Endothelial cell (in vitro differentiated cells): ENCODE measurements around the gene NFIX. TPM values are rescaled to one million over a fixed set of nuclear protein-coding genes. Genes with fewer than 3 reads are reported as not detected.
"Not testable (repeated sequence)": the region's sequence is repeated elsewhere in the genome, so short reads cannot be mapped to it uniquely, and the experiment has no call there.

Source experiments
- DNase-seq: peaks from one replicate; pipeline ENCODE4 v3.0.0; 2021; ENCODE audit warnings: low spot score
- H3K27ac Mint-ChIP-seq: one replicate; pipeline ENCODE4 v1.8.0; 2021; ENCODE audit warnings: mixed read lengths, inconsistent platforms; ENCODE audit not compliant: unreplicated experiment
- H3K27me3 Mint-ChIP-seq: one replicate; pipeline ENCODE4 v1.8.0; 2021; ENCODE audit warnings: mild to moderate bottlenecking, moderate library complexity, mixed read lengths, inconsistent platforms; ENCODE audit not compliant: unreplicated experiment
- H3K36me3 Mint-ChIP-seq: one replicate; pipeline ENCODE4 v1.8.0; 2021; ENCODE audit warnings: mild to moderate bottlenecking, low read depth, mixed read lengths, inconsistent platforms; ENCODE audit not compliant: unreplicated experiment
- H3K4me1 Mint-ChIP-seq: one replicate; pipeline ENCODE4 v1.8.0; 2021; ENCODE audit warnings: mild to moderate bottlenecking, mixed read lengths, inconsistent platforms; ENCODE audit not compliant: unreplicated experiment
- H3K4me3 Mint-ChIP-seq: one replicate; pipeline ENCODE4 v1.8.0; 2021; ENCODE audit warnings: mild to moderate bottlenecking, mixed read lengths, inconsistent platforms; ENCODE audit not compliant: unreplicated experiment
- H3K9me3 Mint-ChIP-seq: one replicate; pipeline ENCODE4 v1.8.0; 2021; ENCODE audit warnings: mixed read lengths, inconsistent platforms; ENCODE audit not compliant: unreplicated experiment
- total RNA-seq: library from RNA; stranded (reverse); fragmentation: NEBNext Ultra II Directional; extraction: Animal tissue kit (Norgen Biotek cat#: 25700); gene quantifications from one replicate; pipeline ENCODE4 v1.2.1, GENCODE V29; 2021; ENCODE audit not compliant: unreplicated experiment
- TF ChIP-seq, protein P1 (sequence below): fragments of 200-600 bp; sonication (generic); IDR thresholded peaks from one replicate; pipeline ENCODE4 v1.5.0; 2021; ENCODE audit warnings: antibody characterized with exemption; ENCODE audit not compliant: unreplicated experiment

The NFIX gene
- total RNA-seq, 1 donor from 2014 or later = 9.9 TPM

DNA sequence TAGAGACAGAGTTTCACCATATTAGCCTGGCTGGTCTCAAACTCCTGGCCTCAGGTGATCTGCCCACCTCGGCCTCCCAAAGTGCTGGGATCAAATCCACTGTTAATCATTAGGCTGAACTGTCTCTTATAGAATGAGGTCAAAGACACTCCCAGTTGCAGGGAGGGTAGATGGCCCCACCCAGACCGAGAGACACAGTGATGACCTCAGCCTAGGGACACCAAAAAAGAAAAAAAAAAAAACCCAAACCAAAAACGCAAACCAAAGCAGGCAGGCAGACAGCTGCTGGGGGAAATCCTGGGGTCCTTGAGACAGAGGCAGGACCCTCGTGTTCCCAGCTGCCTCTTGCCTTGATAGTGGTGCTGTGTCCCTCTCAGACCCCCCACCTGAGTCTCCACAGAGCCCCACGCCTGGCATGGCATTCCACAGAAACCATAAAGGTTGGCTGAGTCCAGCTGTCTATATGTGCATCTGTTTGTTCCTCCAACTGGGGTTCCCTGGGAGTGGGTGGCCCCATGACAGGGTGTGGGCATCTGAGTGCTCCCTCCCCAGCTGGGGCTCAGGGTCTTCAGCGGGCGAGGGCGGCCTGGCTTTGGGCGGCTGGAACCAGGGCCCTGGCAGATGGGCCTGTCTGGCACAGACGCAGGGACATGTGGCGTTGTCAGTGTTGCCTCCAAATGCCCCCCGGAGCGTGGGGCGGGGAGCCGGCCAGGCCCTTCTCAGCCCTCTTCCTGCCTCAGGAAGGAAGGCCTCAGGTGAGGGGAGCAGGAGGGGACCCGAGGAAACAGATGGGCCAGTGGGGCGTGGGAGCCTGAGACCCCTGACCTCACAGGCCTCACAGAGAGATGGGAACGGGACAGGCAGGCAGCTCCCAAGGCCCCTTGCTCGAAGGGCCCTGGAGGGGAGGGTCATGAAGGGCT is 20.7 kb upstream of the NFIX start:
- Mint-ChIP-seq H3K27me3 (peaks cover 7% of the 10 kb centered on the region), H3K4me3 (no peak overlapping the region), H3K27ac (no peak overlapping the region), H3K36me3 (peaks cover 3% of the 10 kb centered on the region), H3K4me1 (peaks cover 4% of the 10 kb centered on the region), H3K9me3 (no peaks in the 10 kb centered on the region)
- TF ChIP-seq, protein P1, sequence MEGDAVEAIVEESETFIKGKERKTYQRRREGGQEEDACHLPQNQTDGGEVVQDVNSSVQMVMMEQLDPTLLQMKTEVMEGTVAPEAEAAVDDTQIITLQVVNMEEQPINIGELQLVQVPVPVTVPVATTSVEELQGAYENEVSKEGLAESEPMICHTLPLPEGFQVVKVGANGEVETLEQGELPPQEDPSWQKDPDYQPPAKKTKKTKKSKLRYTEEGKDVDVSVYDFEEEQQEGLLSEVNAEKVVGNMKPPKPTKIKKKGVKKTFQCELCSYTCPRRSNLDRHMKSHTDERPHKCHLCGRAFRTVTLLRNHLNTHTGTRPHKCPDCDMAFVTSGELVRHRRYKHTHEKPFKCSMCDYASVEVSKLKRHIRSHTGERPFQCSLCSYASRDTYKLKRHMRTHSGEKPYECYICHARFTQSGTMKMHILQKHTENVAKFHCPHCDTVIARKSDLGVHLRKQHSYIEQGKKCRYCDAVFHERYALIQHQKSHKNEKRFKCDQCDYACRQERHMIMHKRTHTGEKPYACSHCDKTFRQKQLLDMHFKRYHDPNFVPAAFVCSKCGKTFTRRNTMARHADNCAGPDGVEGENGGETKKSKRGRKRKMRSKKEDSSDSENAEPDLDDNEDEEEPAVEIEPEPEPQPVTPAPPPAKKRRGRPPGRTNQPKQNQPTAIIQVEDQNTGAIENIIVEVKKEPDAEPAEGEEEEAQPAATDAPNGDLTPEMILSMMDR = no peak
- no peak for DNase-seq

DNA sequence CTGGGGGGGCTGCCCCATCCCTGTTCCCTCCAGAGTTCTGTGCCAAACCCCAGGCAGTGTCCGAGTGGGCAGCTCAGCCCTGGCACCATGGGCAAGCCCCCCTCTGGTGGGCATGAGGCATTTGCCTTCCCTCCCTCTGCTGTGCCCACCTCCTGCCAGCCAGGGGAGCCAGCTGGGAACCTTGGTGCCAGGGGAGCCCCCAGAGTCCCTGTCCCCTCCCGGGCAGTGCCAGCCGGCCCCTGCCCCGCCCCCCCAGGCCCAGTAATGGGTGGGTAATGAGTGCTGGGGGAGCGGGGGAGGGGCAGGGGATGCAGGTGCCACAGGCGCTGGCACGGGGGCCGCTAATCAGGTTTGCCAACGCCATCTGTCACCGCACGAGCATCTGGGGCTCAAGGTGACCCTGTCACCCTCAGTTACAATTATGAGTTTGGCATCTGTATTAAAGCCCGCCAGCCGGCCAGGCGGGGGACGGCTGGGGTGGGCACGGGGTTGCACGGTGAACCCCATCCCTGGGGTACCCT is 20.0 kb upstream of the NFIX start:
- H3K4me1 Mint-ChIP-seq = peaks cover 4% of the 10 kb centered on the region
- peaks cover 2% of the 10 kb centered on the region for H3K36me3 Mint-ChIP-seq
- TF ChIP-seq, protein P1 = no peak
- no peaks in the 10 kb centered on the region for H3K9me3 Mint-ChIP-seq
- DNase-seq = no peak
- H3K27me3 Mint-ChIP-seq = peaks cover 9% of the 10 kb centered on the region
- no peak overlapping the region for H3K4me3 Mint-ChIP-seq
- H3K27ac Mint-ChIP-seq = no peak overlapping the region

DNA sequence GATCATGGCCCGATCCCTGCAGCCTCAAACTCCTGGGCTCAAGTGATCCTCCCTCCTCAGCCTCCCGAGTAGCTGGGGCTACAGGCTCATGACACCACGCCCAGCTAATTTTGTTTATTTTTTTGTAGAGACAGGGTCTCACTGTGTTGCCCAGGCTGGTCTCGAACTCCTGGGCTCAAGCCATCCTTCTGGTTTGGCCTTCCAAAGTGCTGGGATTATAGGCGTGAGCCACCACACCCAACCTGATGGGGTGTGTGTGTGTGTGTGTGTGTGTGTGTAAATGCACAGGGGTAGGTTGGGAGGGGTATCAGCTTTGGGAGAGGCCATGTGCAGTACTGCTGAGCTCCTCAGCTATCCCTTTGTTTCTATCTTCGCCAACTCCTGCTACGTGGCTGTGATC is 19.2 kb upstream of the NFIX start:
- not testable (repeated sequence) for H3K4me3 Mint-ChIP-seq, H3K27me3 Mint-ChIP-seq, H3K27ac Mint-ChIP-seq, DNase-seq, H3K36me3 Mint-ChIP-seq, H3K9me3 Mint-ChIP-seq, H3K4me1 Mint-ChIP-seq

DNA sequence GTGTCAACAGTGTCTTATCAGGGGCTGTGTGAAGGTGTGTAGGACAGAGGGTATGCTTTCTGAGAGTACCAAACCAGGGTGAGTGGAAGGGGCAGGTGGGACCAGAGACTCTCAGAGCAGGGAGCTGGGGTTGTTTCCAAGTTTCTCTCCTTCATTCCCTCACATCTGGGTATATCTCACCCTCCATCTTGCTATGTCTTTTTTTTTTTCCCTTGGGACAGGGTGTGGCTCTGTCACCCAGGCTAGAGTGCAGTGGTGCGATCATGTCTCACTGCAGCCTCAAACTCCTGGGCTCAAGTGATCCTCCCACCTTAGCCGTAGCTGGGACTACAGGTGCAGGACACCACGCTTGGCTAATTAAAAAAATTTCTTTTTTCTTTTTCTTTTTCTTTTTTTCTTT is 15.3 kb upstream of the NFIX start:
- peaks cover 9% of the 10 kb centered on the region for H3K27me3 Mint-ChIP-seq
- H3K4me3 Mint-ChIP-seq = no peak overlapping the region
- no peaks in the 10 kb centered on the region for H3K9me3 Mint-ChIP-seq
- DNase-seq = no peak
- H3K4me1 Mint-ChIP-seq = peaks cover 4% of the 10 kb centered on the region
- no peaks in the 10 kb centered on the region for H3K36me3 Mint-ChIP-seq
- TF ChIP-seq, protein P1 = no peak
- H3K27ac Mint-ChIP-seq = no peak overlapping the region

DNA sequence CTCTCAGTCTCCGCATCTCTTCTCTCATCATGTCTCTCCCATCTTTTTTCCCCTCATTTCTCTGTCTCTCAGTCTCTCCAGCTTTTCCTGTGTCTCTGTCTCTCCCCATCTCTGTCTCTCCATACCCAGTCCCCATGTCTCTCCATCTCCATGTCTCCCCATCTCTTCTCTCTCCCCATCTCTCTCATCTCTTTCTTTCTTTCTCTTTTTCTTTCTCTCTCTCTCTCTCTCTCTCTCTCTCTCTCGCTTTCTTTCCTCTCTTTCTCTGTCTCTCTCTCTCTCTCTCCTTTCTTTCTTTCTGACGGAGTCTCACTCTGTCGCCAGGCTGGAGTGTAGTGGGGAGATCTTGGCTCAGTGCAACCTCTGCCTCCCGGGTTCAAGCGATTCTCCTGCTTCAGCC is 12.6 kb upstream of the NFIX start:
- H3K9me3 Mint-ChIP-seq = no peaks in the 10 kb centered on the region
- no peak for DNase-seq
- no peak overlapping the region for H3K27ac Mint-ChIP-seq
- peaks cover 10% of the 10 kb centered on the region for H3K27me3 Mint-ChIP-seq
- H3K36me3 Mint-ChIP-seq = no peaks in the 10 kb centered on the region
- peaks cover 6% of the 10 kb centered on the region for H3K4me1 Mint-ChIP-seq
- TF ChIP-seq, protein P1 = no peak
- H3K4me3 Mint-ChIP-seq = no peak overlapping the region
